GM21515 (cell line): Measurements from ENCODE around the gene TNS1.

Experiments used
- ATAC-seq: cut with Tn5 transposase; IDR thresholded peaks from one replicate; pipeline ENCODE4 v1.9.1; 2021; ENCODE audit not compliant: unreplicated experiment

The TNS1 gene

DNA sequence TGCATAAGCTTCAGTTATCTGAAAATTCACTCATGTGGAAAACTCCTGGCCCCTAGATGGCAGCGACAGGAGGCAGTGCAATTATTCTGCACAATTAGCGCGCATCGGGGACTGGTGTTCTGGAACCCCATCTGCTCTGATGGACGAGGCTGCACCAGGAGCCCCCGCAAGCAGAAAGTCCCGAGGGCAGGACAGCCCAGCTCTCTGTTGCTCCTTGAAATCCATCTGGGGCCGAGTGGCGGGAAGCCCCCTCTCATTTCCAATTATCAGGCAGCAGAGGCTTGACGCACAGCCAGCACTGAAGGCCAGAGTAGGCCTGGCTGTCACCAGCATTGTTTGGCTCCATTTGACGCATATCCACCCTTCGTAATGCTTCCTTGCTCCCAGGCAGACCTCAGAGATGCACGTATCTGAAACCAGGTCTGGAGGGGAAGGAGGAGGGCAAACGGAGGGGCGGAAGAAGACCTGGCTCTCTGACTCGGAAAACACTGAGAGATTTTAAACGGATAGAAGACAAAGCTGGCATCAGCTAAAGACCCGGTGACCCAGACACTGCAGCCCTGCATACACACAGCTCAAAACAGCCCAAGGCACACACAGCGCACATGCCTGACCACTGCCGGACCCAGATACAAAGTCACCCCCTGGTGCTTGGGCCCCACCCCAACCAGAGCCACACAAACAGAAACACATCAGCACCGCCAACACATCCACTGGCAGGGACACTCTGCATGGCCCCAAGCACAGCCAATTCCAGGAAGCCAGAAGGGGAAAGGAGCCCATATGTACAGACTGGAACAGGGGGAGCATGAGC lies 69.8 kb downstream of the TNS1 start:
- no peak for ATAC-seq

DNA sequence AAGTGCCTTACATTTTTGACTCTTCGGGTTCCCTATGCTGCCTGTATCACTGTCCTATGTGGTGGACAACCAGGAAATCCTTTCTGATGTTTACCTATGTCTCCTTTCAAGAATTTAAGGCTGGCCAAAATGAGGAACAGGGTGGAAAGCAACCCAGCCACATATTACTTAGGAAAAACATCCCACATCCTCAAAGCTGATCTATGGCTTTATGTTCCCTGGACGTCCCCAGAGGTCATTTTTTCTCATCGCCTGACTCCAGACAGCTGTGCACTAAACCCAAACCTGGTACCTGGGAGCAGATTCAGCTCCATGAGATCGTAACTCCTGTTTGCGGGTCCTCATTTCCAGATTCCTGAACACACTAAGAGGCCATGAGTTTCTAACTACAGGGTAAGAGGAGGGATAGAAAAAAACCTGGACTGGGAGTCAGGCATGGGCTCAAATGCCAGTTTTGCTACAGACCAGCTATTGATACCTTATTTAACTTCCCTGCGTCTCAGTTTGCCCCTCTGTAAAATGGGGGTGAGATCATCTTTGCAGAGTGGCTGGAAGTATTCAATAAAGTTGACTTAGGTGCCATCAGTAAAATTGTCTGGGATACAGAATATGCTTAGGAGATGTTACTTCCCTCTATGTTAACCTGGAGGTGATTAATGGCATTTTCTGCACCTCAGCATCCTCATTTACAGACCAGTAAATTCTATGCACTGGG lies 70.8 kb downstream of the TNS1 start:
- no peak for ATAC-seq

DNA sequence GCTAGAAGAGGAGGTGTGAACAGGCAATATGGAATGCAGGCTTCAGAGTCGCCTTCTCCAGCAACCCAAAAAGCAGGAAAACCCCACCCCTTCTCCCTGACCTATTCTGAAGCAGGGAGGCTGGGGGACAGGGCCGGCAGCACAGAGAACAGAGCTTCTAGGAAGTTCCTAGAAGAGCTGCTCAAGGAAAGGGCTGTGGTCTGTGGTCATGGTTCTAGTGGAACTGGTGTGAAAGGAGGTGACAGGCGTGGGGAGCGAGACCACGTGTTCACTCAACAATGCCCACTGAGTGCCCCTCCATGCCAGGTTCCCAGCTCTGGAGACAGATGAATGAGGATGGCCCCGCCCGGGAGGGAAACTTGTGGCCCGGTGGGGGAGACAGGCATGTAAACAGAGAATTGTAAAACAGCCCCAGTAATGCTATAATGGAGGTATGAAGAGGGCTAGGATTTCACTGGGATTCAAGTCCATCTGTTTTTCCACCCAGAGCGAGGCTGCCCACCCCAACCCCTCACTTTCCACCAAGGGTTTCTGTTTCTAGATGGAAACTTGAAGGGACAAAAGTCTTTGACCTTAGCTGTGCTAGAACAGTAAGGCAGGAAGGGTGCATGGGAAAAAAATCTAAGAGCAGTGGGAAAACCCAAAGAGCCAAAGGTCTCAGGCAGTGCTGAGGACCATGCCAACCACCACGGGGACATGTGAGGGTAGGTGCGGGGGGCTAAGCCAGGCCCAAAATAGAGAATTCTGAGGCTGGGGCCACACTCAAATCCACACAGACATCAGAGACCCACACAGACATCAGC lies 71.8 kb downstream of the TNS1 start:
- ATAC-seq, result no peak

GRCh38 chr2:217929757-217930707 lies 72.8 kb downstream of the TNS1 start:
- no peak for ATAC-seq

- ATAC-seq, result no peak
These were observed 73.5 kb downstream of the TNS1 start for GRCh38 chr2:217929272-217929671.

- no peak for ATAC-seq
These were observed 74.2 kb downstream of the TNS1 start for GRCh38 chr2:217928324-217929181.

GRCh38 chr2:217927601-217928323 lies 75.0 kb downstream of the TNS1 start:
- ATAC-seq, result no peak

GRCh38 chr2:217926801-217927200 lies 76.0 kb downstream of the TNS1 start:
- ATAC-seq, result no peak

- ATAC-seq, result no peak
These were observed 78.4 kb downstream of the TNS1 start for GRCh38 chr2:217924346-217924901.

GRCh38 chr2:217923007-217923686 lies 79.6 kb downstream of the TNS1 start:
- no peak for ATAC-seq

DNA sequence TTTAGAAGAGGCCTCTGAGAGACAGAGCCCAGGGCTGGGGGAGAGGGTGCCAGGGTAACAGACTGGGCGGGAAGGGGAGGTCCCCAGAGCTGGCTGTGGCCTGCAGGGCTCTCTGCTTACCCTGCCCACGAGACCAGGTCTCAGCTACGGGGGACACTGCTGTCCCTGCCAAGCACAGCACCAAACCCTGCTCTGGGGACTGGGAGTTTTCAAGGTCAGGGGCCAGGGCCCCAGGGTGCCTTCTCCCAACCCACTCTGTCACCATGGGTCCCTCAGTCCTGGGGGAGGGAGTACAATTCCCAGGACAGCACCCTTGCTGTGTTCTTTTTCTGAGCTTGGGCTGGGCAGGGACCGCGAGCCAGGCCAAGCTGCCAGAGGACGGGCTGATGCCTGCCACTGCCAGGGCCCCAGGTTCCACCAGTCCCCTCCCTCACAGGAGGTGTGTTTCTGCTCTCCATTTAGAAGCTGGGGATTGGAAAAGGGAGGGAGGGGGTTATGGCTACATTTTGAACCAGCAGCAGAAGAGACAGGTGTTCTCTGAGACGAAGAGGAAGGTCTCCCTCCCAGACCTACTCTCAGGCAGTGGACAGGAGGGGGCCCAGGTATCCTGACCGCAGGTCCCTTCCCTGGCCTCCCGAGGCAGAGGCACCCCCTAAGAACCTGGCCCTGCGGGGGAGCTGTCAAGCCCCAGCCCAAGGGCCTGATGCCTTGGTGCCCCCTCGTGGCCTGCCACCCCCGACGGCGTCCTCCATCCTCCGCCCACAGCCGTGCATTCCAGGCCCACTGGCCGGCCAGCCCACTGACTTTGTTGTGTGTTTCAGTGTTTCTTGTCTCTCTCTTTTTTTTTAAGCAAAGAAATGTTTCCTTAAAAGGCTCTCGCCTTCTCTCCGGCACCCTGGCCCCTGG lies 80.4 kb downstream of the TNS1 start:
- no peak for ATAC-seq

- no peak for ATAC-seq
These were observed 81.8 kb downstream of the TNS1 start for GRCh38 chr2:217920879-217921603.

- no peak for ATAC-seq
These were observed 82.9 kb downstream of the TNS1 start for GRCh38 chr2:217919781-217920351.

DNA sequence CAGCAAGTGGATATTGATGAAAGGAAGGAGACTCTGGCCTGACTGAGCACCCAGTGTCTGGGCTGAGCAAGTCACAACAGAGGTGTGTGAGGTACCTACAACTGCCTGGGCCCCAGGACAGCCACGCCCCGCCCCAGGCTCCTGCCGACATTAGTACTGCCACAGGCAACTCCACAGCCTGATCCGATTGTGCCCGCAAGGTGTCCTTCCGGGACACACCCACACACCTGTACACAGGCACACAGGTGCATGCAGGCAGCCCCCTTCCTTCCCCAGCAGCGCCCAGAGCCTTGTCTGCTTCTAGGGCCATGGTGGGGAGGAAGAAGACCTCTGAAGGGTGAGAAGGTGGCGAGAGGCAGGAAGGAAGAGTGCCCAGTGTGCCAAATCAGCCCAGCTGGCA lies 83.6 kb downstream of the TNS1 start:
- no peak for ATAC-seq

DNA sequence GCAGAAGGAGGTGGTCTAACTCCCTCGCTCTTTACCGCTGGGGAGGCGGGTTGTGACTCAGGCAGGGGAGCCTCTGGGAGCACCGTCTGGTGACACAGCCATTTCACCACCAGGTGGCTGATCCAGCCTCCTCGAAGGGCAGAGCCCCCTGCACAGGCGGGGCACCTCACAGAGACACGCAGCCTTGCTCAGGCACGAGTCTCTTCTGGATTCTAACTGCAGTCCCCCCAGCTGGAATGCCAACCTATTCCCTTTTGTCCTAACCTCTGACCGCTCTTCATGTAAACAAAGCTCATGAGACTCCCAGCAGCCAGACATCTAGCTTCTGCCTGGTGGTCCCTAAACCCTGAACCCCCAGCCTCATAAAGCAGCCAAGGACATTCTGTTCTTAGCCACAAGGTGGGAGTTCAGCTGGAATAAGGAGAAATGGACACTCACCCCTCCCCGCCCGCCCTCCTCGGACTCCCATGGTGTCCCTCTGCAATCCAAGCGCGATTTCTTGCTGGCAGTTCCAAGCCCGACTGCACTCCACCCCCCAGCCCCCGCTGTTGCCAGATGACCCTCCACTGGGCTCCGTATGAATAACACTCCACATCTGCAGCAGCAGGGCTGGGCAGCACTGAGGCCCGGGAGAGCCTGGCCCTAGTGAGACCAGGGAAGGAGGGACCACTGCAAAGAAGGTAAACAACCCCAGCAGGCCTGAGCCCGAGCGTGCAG lies 84.3 kb downstream of the TNS1 start:
- no peak for ATAC-seq
